ENCODE results near the gene ZNF493.

GRCh38 chr19:21440321-21440720 is 43.4 kb downstream of the ZNF493 start:
- TF ChIP-seq, protein P1, sequence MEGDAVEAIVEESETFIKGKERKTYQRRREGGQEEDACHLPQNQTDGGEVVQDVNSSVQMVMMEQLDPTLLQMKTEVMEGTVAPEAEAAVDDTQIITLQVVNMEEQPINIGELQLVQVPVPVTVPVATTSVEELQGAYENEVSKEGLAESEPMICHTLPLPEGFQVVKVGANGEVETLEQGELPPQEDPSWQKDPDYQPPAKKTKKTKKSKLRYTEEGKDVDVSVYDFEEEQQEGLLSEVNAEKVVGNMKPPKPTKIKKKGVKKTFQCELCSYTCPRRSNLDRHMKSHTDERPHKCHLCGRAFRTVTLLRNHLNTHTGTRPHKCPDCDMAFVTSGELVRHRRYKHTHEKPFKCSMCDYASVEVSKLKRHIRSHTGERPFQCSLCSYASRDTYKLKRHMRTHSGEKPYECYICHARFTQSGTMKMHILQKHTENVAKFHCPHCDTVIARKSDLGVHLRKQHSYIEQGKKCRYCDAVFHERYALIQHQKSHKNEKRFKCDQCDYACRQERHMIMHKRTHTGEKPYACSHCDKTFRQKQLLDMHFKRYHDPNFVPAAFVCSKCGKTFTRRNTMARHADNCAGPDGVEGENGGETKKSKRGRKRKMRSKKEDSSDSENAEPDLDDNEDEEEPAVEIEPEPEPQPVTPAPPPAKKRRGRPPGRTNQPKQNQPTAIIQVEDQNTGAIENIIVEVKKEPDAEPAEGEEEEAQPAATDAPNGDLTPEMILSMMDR (IDR thresholded peaks at IDR 0.05) = no peak
- TF ChIP-seq EZH2phosphoT487 (IDR thresholded peaks at IDR 0.05) (no peak), EZH2 (IDR thresholded peaks at IDR 0.05) (no peak)

Data from neural progenitor cell (in vitro differentiated cells).